Osteocyte (in vitro differentiated cells): Measurements from ENCODE around the gene KCNK2. TPM values are rescaled to one million over a fixed set of nuclear protein-coding genes. Genes with fewer than 3 reads are reported as not detected.
A peak's percentile ranks its signal among the peaks of the same experiment; 100 is the strongest.

Experiments used
- DNase-seq: peaks from one replicate; pipeline ENCODE4 v3.0.0; 2021; ENCODE audit warnings: mixed read lengths; ENCODE audit not compliant: unreplicated experiment; ENCODE audit errors: extremely low spot score
- H3K27ac Mint-ChIP-seq: one replicate; pipeline ENCODE4 v1.8.0; 2021; ENCODE audit warnings: mild to moderate bottlenecking, mixed read lengths; ENCODE audit not compliant: unreplicated experiment
- H3K27me3 Mint-ChIP-seq: one replicate; pipeline ENCODE4 v1.8.0; 2021; ENCODE audit warnings: mixed read lengths; ENCODE audit not compliant: unreplicated experiment
- H3K36me3 Mint-ChIP-seq: one replicate; pipeline ENCODE4 v1.8.0; 2021; ENCODE audit warnings: mixed read lengths; ENCODE audit not compliant: unreplicated experiment
- H3K4me1 Mint-ChIP-seq: one replicate; pipeline ENCODE4 v1.8.0; 2021; ENCODE audit warnings: mixed read lengths; ENCODE audit not compliant: unreplicated experiment
- H3K4me3 Mint-ChIP-seq: one replicate; pipeline ENCODE4 v1.8.0; 2021; ENCODE audit warnings: mild to moderate bottlenecking, moderate library complexity, mixed read lengths; ENCODE audit not compliant: unreplicated experiment
- H3K9me3 Mint-ChIP-seq: one replicate; pipeline ENCODE4 v1.8.0; 2021; ENCODE audit warnings: mixed read lengths; ENCODE audit not compliant: unreplicated experiment
- long read RNA-seq: library from polyadenylated mRNA; unstranded; transcript quantifications from one replicate; pipeline ENCODE4 v2.0.0, GENCODE V29; 2021
- total RNA-seq: library from RNA; stranded (reverse); gene quantifications from 2 replicates; pipeline ENCODE4 v1.2.1, GENCODE V29; 2021
- TF ChIP-seq, protein P1 (sequence below): fragments of 200-600 bp; sonication (generic); IDR thresholded peaks from 2 replicates; pipeline ENCODE4 v1.5.0; 2021; ENCODE audit warnings: antibody characterized with exemption, mild to moderate bottlenecking, moderate library complexity

Gene KCNK2, protein sequence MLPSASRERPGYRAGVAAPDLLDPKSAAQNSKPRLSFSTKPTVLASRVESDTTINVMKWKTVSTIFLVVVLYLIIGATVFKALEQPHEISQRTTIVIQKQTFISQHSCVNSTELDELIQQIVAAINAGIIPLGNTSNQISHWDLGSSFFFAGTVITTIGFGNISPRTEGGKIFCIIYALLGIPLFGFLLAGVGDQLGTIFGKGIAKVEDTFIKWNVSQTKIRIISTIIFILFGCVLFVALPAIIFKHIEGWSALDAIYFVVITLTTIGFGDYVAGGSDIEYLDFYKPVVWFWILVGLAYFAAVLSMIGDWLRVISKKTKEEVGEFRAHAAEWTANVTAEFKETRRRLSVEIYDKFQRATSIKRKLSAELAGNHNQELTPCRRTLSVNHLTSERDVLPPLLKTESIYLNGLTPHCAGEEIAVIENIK
- not detected in 2 replicates for total RNA-seq
- long read RNA-seq, partial matches to known transcripts = 0 of 1 reads
- long read RNA-seq, other reads (novel, unspliced or antisense) = 0 of 1 reads

DNA sequence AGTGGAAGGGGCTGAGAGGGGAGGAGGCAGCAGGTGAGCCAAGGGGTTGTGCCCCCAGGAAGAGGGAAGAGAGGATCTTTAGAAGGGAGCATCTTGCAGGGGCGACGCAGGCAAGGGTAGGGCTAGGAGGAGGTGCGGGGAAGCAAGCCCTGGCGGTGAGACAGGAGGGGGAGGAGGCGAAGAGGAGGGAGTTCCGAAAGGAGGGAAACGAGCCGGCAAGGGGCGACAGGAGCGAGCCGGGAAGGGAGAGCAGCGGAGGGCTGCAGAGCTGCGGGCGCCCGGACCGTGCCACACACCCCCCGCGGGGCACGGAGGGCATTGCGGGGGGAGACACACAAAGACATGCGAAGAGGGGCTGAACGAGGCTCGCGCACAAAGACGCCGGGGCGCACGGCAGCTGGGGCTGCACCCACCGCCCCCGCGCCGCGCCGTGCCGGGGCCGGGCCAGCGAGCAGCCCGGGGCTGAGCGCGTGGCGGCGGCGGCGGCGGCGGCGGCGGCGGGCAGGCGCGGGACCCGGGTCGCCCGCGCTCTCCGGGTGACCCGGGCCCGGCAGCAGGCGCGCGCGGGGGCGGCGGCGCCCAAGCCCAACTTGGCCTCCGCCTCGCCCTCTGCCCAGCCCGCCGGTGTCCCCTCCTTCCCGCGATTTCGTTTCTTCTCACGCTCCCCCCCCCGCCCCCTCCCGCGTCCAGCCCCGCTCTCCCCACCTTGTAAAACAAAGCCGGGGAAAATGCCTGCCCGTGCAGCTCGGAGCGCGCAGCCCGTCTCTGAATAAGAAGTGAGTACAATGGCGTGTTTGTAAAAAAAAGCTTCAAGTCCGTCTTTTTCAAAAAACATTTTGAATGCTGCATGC is at the start of gene KCNK2:
Gene KCNK2 (plus strand): TSS at position 206 of the 851 bp plus-strand sequence. CDS start 649 bp downstream, outside the sequence.
- H3K9me3 Mint-ChIP-seq = no peaks in the 10 kb centered on the region
- H3K4me1 Mint-ChIP-seq = peaks cover 16% of the 10 kb centered on the region
- peak within 1 kb of the TSS; percentile 77 for H3K4me3 Mint-ChIP-seq
- H3K27ac Mint-ChIP-seq = no peak within 1 kb of the TSS
- DNase-seq = no peak
- TF ChIP-seq, protein P1, sequence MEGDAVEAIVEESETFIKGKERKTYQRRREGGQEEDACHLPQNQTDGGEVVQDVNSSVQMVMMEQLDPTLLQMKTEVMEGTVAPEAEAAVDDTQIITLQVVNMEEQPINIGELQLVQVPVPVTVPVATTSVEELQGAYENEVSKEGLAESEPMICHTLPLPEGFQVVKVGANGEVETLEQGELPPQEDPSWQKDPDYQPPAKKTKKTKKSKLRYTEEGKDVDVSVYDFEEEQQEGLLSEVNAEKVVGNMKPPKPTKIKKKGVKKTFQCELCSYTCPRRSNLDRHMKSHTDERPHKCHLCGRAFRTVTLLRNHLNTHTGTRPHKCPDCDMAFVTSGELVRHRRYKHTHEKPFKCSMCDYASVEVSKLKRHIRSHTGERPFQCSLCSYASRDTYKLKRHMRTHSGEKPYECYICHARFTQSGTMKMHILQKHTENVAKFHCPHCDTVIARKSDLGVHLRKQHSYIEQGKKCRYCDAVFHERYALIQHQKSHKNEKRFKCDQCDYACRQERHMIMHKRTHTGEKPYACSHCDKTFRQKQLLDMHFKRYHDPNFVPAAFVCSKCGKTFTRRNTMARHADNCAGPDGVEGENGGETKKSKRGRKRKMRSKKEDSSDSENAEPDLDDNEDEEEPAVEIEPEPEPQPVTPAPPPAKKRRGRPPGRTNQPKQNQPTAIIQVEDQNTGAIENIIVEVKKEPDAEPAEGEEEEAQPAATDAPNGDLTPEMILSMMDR = no peak
- H3K27me3 Mint-ChIP-seq = peaks cover 71% of the 10 kb centered on the region
- H3K36me3 Mint-ChIP-seq = no peaks in the 10 kb centered on the region

DNA sequence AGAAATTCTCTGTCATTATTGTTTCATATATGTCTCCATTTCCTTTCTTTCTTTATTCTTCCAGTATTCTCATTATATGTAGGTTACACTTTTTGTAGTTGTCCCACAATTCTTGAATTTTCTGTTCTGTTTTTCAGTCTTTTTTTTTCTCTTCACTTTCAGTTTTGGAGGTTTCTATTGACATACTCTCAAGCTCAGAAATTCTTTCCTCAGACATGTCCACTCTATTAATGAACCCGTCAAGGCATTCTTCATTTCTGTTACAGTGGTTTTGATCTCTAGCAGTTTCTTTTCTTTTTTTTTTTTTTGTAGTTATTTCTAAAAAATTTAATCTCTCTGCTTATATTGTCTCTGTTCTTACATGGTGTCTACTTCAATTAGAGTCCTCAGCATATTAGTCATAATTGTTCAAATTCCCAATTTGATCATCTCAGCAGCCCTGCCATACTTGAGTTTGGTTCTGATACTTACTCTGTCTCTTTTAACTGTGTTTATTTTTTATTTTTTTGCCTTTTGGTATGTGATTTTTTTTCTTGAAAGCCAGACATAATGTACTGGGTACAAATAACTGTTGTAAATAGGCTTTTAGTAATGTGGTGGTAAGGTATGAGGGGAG is 49.5 kb upstream of the KCNK2 start:
- no peaks in the 10 kb centered on the region for H3K9me3 Mint-ChIP-seq
- TF ChIP-seq, protein P1 = no peak
- peaks cover 26% of the 10 kb centered on the region for H3K27me3 Mint-ChIP-seq
- DNase-seq = no peak
- no peaks in the 10 kb centered on the region for H3K4me1 Mint-ChIP-seq
- H3K36me3 Mint-ChIP-seq = no peaks in the 10 kb centered on the region
- H3K4me3 Mint-ChIP-seq = no peak overlapping the region
- H3K27ac Mint-ChIP-seq = no peak overlapping the region

- Mint-ChIP-seq H3K4me1 (no peaks in the 10 kb centered on the region), H3K9me3 (no peaks in the 10 kb centered on the region), H3K4me3 (no peak overlapping the region), H3K27me3 (peaks cover 15% of the 10 kb centered on the region), H3K36me3 (no peaks in the 10 kb centered on the region), H3K27ac (no peak overlapping the region)
- no peak for DNase-seq
- TF ChIP-seq, protein P1 = no peak
These were observed 42.3 kb upstream of the KCNK2 start for GRCh38 chr1:215040190-215040589.

DNA sequence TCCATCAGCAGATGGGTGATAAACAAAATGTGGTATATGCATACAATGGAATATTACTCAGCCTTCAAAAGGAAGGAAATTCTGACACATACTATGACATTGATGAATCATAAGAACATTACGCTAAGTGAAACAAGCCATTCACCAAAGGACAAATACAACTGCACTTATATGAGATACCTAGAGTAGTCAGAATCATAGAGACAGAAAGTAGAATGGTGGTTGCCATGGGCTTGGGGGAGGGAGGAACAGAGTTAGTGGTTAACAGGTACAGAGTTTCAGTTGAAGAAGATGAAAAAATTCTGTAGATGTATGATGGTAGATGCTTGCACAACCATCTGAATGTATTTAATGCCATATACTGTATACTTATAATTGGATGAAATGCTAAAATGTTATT is 39.1 kb upstream of the KCNK2 start:
- Mint-ChIP-seq H3K27me3 (peaks cover 5% of the 10 kb centered on the region), H3K27ac (no peak overlapping the region), H3K36me3 (no peaks in the 10 kb centered on the region), H3K4me3 (no peak overlapping the region), H3K4me1 (no peaks in the 10 kb centered on the region), H3K9me3 (no peaks in the 10 kb centered on the region)
- DNase-seq = no peak
- TF ChIP-seq, protein P1 = no peak
